Measurements from ENCODE around the gene PLCXD3.
A peak's percentile ranks its signal among the peaks of the same experiment; 100 is the strongest.

Gene PLCXD3

GRCh38 chr5:41406936-41407335, 103.5 kb downstream of the PLCXD3 start:
- TF ChIP-seq CTCF (IDR thresholded peaks at IDR 0.05) = no peak
- no peak for DNase-seq (ENCODE audit: low spot score)
- no peak overlapping the region for H3K4me3 ChIP-seq
- peak overlapping the region in 1 of 2 donors; percentile 25 for H3K27ac ChIP-seq

GRCh38 chr5:41406424-41406823, 104.0 kb downstream of the PLCXD3 start:
- Histone ChIP-seq H3K27ac (no peak overlapping the region), H3K4me3 (no peak overlapping the region)
- DNase-seq (ENCODE audit: low spot score) = no peak
- TF ChIP-seq CTCF (IDR thresholded peaks at IDR 0.05) = no peak

GRCh38 chr5:41404757-41405156, 105.6 kb downstream of the PLCXD3 start:
- DNase-seq (ENCODE audit: low spot score) = no peak
- Histone ChIP-seq H3K27ac (peak overlapping the region in 1 of 2 donors; percentile 0), H3K4me3 (no peak overlapping the region)
- no peak for TF ChIP-seq CTCF (IDR thresholded peaks at IDR 0.05)

- no peak overlapping the region for H3K4me3 ChIP-seq
- H3K27ac ChIP-seq = no peak overlapping the region
- no peak for TF ChIP-seq CTCF (IDR thresholded peaks at IDR 0.05)
- no peak for DNase-seq (ENCODE audit: low spot score)
Measured at GRCh38 chr5:41403846-41404245, 106.6 kb downstream of the PLCXD3 start.

- DNase-seq (ENCODE audit: low spot score) = no peak
- no peak overlapping the region for H3K27ac ChIP-seq
- H3K4me3 ChIP-seq = no peak overlapping the region
- no peak for TF ChIP-seq CTCF (IDR thresholded peaks at IDR 0.05)
Measured at GRCh38 chr5:41402845-41403244, 107.6 kb downstream of the PLCXD3 start.

- H3K27ac ChIP-seq = no peak overlapping the region
- TF ChIP-seq CTCF (IDR thresholded peaks at IDR 0.05) = no peak
- no peak for DNase-seq (ENCODE audit: low spot score)
- H3K4me3 ChIP-seq = no peak overlapping the region
Measured at GRCh38 chr5:41399839-41400238, 110.6 kb downstream of the PLCXD3 start.

- no peak for DNase-seq (ENCODE audit: low spot score)
- TF ChIP-seq CTCF (IDR thresholded peaks at IDR 0.05) = no peak
- Histone ChIP-seq H3K27ac (no peak overlapping the region), H3K4me3 (no peak overlapping the region)
Measured at GRCh38 chr5:41392016-41392415, 118.4 kb downstream of the PLCXD3 start.

All from coronary artery (tissue), 2 donors.